Retinal pigment epithelial cell (primary cell): ENCODE data around the gene TPTE2.

ENCODE experiments used
- DNase-seq: peaks from one replicate; pipeline ENCODE4 v3.0.0-alpha.2; 2010; ENCODE audit warnings: low read depth
- H3K4me3 ChIP-seq: 2 replicates; pipeline ENCODE4 v1.5.1; 2011; ENCODE audit warnings: mild to moderate bottlenecking, low read length, control low read depth, moderate library complexity
- CTCF ChIP-seq: conservative IDR thresholded peaks from 2 replicates; pipeline ENCODE4 v1.5.1; 2011; ENCODE audit warnings: low read depth, low read length, control low read depth, inconsistent platforms

The TPTE2 gene

GRCh38 chr13:19597523-19597922 is 36.2 kb upstream of the TPTE2 start:
- no peak for DNase-seq
- TF ChIP-seq CTCF, result no peak
- no peak overlapping the region for H3K4me3 ChIP-seq

- no peak overlapping the region for H3K4me3 ChIP-seq
- TF ChIP-seq CTCF, result no peak
- DNase-seq, result no peak
Measured at GRCh38 chr13:19596960-19597361, 35.6 kb upstream of the TPTE2 start.

GRCh38 chr13:19596086-19596485 is 34.8 kb upstream of the TPTE2 start:
- no peak for DNase-seq
- H3K4me3 ChIP-seq, result no peak overlapping the region
- TF ChIP-seq CTCF, result no peak

- DNase-seq, result no peak
- TF ChIP-seq CTCF, result no peak
- no peak overlapping the region for H3K4me3 ChIP-seq
Measured at GRCh38 chr13:19592657-19593180, 31.4 kb upstream of the TPTE2 start.

- no peak for DNase-seq
- no peak overlapping the region for H3K4me3 ChIP-seq
- TF ChIP-seq CTCF, result no peak
Measured at GRCh38 chr13:19591864-19592263, 30.5 kb upstream of the TPTE2 start.

- no peak for TF ChIP-seq CTCF
- H3K4me3 ChIP-seq, result no peak overlapping the region
- no peak for DNase-seq
Measured at GRCh38 chr13:19590423-19590822, 29.1 kb upstream of the TPTE2 start.

GRCh38 chr13:19589312-19589711 is 28.0 kb upstream of the TPTE2 start:
- no peak for DNase-seq
- no peak overlapping the region for H3K4me3 ChIP-seq
- TF ChIP-seq CTCF, result no peak
